ENCODE measurements around the gene SLC35B2. TPM values are rescaled to one million over a fixed set of nuclear protein-coding genes. Genes with fewer than 3 reads are reported as not detected.

Gene SLC35B2
- total and polyA plus RNA-seq, 10 donors: 17.6 to 30.4 (median 24.0) TPM

GRCh38 chr6:44254191-44255104 lies 2.9 kb downstream of the SLC35B2 start:
- Histone ChIP-seq H3K4me3 (no peak overlapping the region), H3K4me1 (peaks cover 24 to 98% (median 81%) of the 10 kb centered on the region in 6 donors), H3K27ac (peak overlapping the region in 3 of 8 donors; percentile 5 to 98 (median 96)), H3K27me3 (replicated peaks in 1 of 7) (no peaks in the 10 kb centered on the region), H3K9me3 (no peaks in the 10 kb centered on the region), H3K36me3 (peaks cover 7 to 82% (median 75%) of the 10 kb centered on the region in 6 donors)
- TF ChIP-seq POLR2AphosphoS5 (IDR thresholded peaks at IDR 0.05) (peak in 1 of 3 donors; percentile 39), CTCF (IDR thresholded peaks at IDR 0.05 in 8 of 11, conservative IDR thresholded peaks at IDR 0.05 in 3 of 11) (no peak), POLR2A (IDR thresholded peaks at IDR 0.05) (no peak)
- intact Hi-C loops (cut with DNase I; ENCODE audit: low total_unique reads): no loop called here
- peak; percentile 66 for DNase-seq
- WGBS, 5 donors: 70 to 87% (median 82%) methylated on average over 12 of the region's 12 CpGs

- no peaks in the 10 kb centered on the region for H3K9me3 ChIP-seq
- peaks cover 30 to 98% (median 81%) of the 10 kb centered on the region in 6 donors for H3K4me1 ChIP-seq
- H3K27ac ChIP-seq: peak overlapping the region in 1 of 8 donors; percentile 5
- intact Hi-C loops (cut with DNase I; ENCODE audit: low total_unique reads): no loop called here
- peaks cover 10 to 82% (median 76%) of the 10 kb centered on the region in 6 donors for H3K36me3 ChIP-seq
- H3K27me3 ChIP-seq (replicated peaks in 1 of 7): no peaks in the 10 kb centered on the region
- peak; percentile 75 for DNase-seq
- WGBS, 5 donors: 55 to 72% (median 66%) methylated on average over 10 of the region's 10 CpGs
- H3K4me3 ChIP-seq: no peak overlapping the region
- TF ChIP-seq POLR2A (IDR thresholded peaks at IDR 0.05): no peak
- peak in 9 of 11 experiments; percentile 15 to 60 (median 46) for TF ChIP-seq CTCF (IDR thresholded peaks at IDR 0.05 in 8 of 11, conservative IDR thresholded peaks at IDR 0.05 in 3 of 11)
These were observed 3.8 kb downstream of the SLC35B2 start for GRCh38 chr6:44253307-44254101.

- TF ChIP-seq CTCF (IDR thresholded peaks at IDR 0.05 in 8 of 11, conservative IDR thresholded peaks at IDR 0.05 in 3 of 11) (no peak), POLR2A (IDR thresholded peaks at IDR 0.05) (no peak)
- Histone ChIP-seq H3K9me3 (no peaks in the 10 kb centered on the region), H3K36me3 (peaks cover 10 to 80% (median 74%) of the 10 kb centered on the region in 6 donors), H3K27ac (peak overlapping the region in 1 of 8 donors; percentile 8), H3K4me3 (no peak overlapping the region), H3K27me3 (replicated peaks in 1 of 7) (no peaks in the 10 kb centered on the region), H3K4me1 (peaks cover 27 to 94% (median 74%) of the 10 kb centered on the region in 6 donors)
- 86 to 92% (median 90%) methylated on average over 14 of the region's 14 CpGs for WGBS, 5 donors
- DNase-seq: peak; percentile 57
- intact Hi-C loops (cut with DNase I; ENCODE audit: low total_unique reads): no loop called here
These were observed 5.5 kb downstream of the SLC35B2 start for GRCh38 chr6:44251576-44252524.

Data from spleen (tissue), 11 donors.